Stimulated activated naive CD8-positive, alpha-beta T cell treated with anti-CD3 and anti-CD28 coated beads, Interleukin-15, Interleukin-2, amounts not matched to agents 100 ng/mL and 50 ng/mL, for 24 hours (primary cell): ENCODE data around the gene CA5A.
A peak's percentile ranks its signal among the peaks of the same experiment; 100 is the strongest.
"Not testable (repeated sequence)": the region's sequence is repeated elsewhere in the genome, so short reads cannot be mapped to it uniquely, and the experiment has no call there.

Source experiments
- H3K27ac Mint-ChIP-seq: one replicate; pipeline ENCODE4 v1.8.0; 2021; ENCODE audit warnings: mild to moderate bottlenecking, mixed read lengths
- H3K27me3 Mint-ChIP-seq: one replicate; pipeline ENCODE4 v1.8.0; 2021; ENCODE audit warnings: mixed read lengths
- H3K36me3 Mint-ChIP-seq: one replicate; pipeline ENCODE4 v1.8.0; 2021; ENCODE audit warnings: low read depth, mixed read lengths
- H3K4me1 Mint-ChIP-seq: one replicate; pipeline ENCODE4 v1.8.0; 2021; ENCODE audit warnings: low read depth, mixed read lengths
- H3K4me3 Mint-ChIP-seq: one replicate; pipeline ENCODE4 v1.8.0; 2021; ENCODE audit warnings: mild to moderate bottlenecking, mixed read lengths
- H3K9me3 Mint-ChIP-seq: one replicate; pipeline ENCODE4 v1.8.0; 2021; ENCODE audit warnings: mixed read lengths

Gene CA5A

GRCh38 chr16:87927195-87927562, 9.2 kb downstream of the CA5A start:
- Mint-ChIP-seq H3K36me3 (no peaks in the 10 kb centered on the region), H3K4me1 (peaks cover 15% of the 10 kb centered on the region), H3K4me3 (no peak overlapping the region), H3K27me3 (no peaks in the 10 kb centered on the region), H3K9me3 (no peaks in the 10 kb centered on the region), H3K27ac (no peak overlapping the region)

GRCh38 chr16:87926246-87927194, 9.8 kb downstream of the CA5A start:
- Mint-ChIP-seq H3K4me1 (peaks cover 15% of the 10 kb centered on the region), H3K4me3 (peak overlapping the region; percentile 50), H3K27me3 (no peaks in the 10 kb centered on the region), H3K27ac (no peak overlapping the region), H3K36me3 (no peaks in the 10 kb centered on the region), H3K9me3 (no peaks in the 10 kb centered on the region)

GRCh38 chr16:87924811-87925670, 11.3 kb downstream of the CA5A start:
- no peaks in the 10 kb centered on the region for H3K27me3 Mint-ChIP-seq
- no peak overlapping the region for H3K27ac Mint-ChIP-seq
- no peaks in the 10 kb centered on the region for H3K36me3 Mint-ChIP-seq
- H3K9me3 Mint-ChIP-seq = no peaks in the 10 kb centered on the region
- no peak overlapping the region for H3K4me3 Mint-ChIP-seq
- peaks cover 15% of the 10 kb centered on the region for H3K4me1 Mint-ChIP-seq

- Mint-ChIP-seq H3K36me3 (no peaks in the 10 kb centered on the region), H3K27ac (no peak overlapping the region), H3K27me3 (no peaks in the 10 kb centered on the region), H3K9me3 (no peaks in the 10 kb centered on the region), H3K4me1 (peaks cover 15% of the 10 kb centered on the region), H3K4me3 (no peak overlapping the region)
These were observed 12.1 kb downstream of the CA5A start for GRCh38 chr16:87924041-87924810.

- Mint-ChIP-seq H3K27me3 (peaks cover 9% of the 10 kb centered on the region), H3K27ac (no peak overlapping the region), H3K9me3 (no peaks in the 10 kb centered on the region), H3K4me3 (no peak overlapping the region), H3K36me3 (no peaks in the 10 kb centered on the region), H3K4me1 (peaks cover 20% of the 10 kb centered on the region)
These were observed 14.0 kb downstream of the CA5A start for GRCh38 chr16:87922250-87922871.

- Mint-ChIP-seq H3K9me3 (no peaks in the 10 kb centered on the region), H3K4me1 (peaks cover 14% of the 10 kb centered on the region), H3K27ac (no peak overlapping the region), H3K4me3 (no peak overlapping the region), H3K27me3 (peaks cover 10% of the 10 kb centered on the region), H3K36me3 (no peaks in the 10 kb centered on the region)
These were observed 15.0 kb downstream of the CA5A start for GRCh38 chr16:87921236-87921773.

- Mint-ChIP-seq H3K9me3 (no peaks in the 10 kb centered on the region), H3K36me3 (no peaks in the 10 kb centered on the region), H3K4me3 (no peak overlapping the region), H3K4me1 (peaks cover 6% of the 10 kb centered on the region), H3K27ac (no peak overlapping the region), H3K27me3 (peaks cover 10% of the 10 kb centered on the region)
These were observed 16.7 kb downstream of the CA5A start for GRCh38 chr16:87919681-87919994.

GRCh38 chr16:87918866-87919680, 17.3 kb downstream of the CA5A start:
- Mint-ChIP-seq H3K27ac (peak overlapping the region; percentile 49), H3K27me3 (peaks cover 10% of the 10 kb centered on the region), H3K4me1 (peaks cover 5% of the 10 kb centered on the region), H3K36me3 (no peaks in the 10 kb centered on the region), H3K4me3 (no peak overlapping the region), H3K9me3 (no peaks in the 10 kb centered on the region)

GRCh38 chr16:87918338-87918737, 18.0 kb downstream of the CA5A start:
- peaks cover 10% of the 10 kb centered on the region for H3K27me3 Mint-ChIP-seq

GRCh38 chr16:87917503-87917902, 18.8 kb downstream of the CA5A start:
- H3K9me3 Mint-ChIP-seq = no peaks in the 10 kb centered on the region
- no peaks in the 10 kb centered on the region for H3K36me3 Mint-ChIP-seq
- H3K4me1 Mint-ChIP-seq = peaks cover 5% of the 10 kb centered on the region
- H3K27ac Mint-ChIP-seq = no peak overlapping the region
- no peak overlapping the region for H3K4me3 Mint-ChIP-seq
- peaks cover 10% of the 10 kb centered on the region for H3K27me3 Mint-ChIP-seq

More at GRCh38 chr16:87918338-87918737, 18.0 kb downstream of the CA5A start:
- no peaks in the 10 kb centered on the region for H3K9me3 Mint-ChIP-seq
- H3K4me3 Mint-ChIP-seq = no peak overlapping the region
- H3K4me1 Mint-ChIP-seq = peaks cover 5% of the 10 kb centered on the region
- no peaks in the 10 kb centered on the region for H3K36me3 Mint-ChIP-seq
- H3K27ac Mint-ChIP-seq = no peak overlapping the region

GRCh38 chr16:87914812-87915211, 21.5 kb downstream of the CA5A start:
- H3K9me3 Mint-ChIP-seq = no peaks in the 10 kb centered on the region
- H3K36me3 Mint-ChIP-seq = no peaks in the 10 kb centered on the region
- H3K4me1 Mint-ChIP-seq = peaks cover 7% of the 10 kb centered on the region
- H3K27me3 Mint-ChIP-seq = peaks cover 10% of the 10 kb centered on the region
- H3K4me3 Mint-ChIP-seq = no peak overlapping the region
- no peak overlapping the region for H3K27ac Mint-ChIP-seq

GRCh38 chr16:87914021-87914725, 22.2 kb downstream of the CA5A start:
- H3K4me1 Mint-ChIP-seq = peaks cover 13% of the 10 kb centered on the region
- H3K27ac Mint-ChIP-seq, H3K4me3 Mint-ChIP-seq, H3K36me3 Mint-ChIP-seq, H3K9me3 Mint-ChIP-seq, H3K27me3 Mint-ChIP-seq: not testable (repeated sequence)

- H3K4me1 Mint-ChIP-seq = peaks cover 19% of the 10 kb centered on the region
- H3K4me3 Mint-ChIP-seq, H3K36me3 Mint-ChIP-seq, H3K27me3 Mint-ChIP-seq, H3K9me3 Mint-ChIP-seq, H3K27ac Mint-ChIP-seq: not testable (repeated sequence)
These were observed 23.6 kb downstream of the CA5A start for GRCh38 chr16:87912691-87913090.
